ENCODE data around the gene TRERF1.

The TRERF1 gene

DNA sequence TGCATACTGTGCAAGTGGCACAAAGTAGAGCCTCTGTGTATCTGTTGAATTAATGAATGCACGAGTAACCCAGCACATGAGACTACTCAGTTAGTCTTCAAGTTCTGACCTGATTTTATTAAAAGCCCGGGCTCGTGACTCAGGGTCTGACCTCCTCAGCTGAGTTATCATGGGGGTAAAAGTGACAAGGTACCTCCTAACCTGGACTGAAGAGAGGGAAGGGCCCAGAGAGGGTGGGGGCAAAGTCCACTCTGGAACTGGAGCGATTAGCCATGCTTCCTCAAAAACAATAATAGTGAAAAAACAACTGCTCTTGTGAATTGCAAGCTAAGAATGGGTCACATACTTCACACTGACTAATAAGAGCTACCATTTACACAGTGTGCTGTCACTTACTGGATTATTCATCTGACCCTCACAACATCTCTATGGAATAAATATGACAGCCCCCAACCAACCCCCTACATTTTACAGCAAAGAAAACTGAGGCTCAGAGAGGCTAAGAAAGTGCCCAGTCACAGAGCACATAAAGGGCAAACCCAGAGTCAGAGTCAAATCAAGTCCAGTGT, 26.7 kb downstream of the TRERF1 start:
- peak; percentile 56 for DNase-seq (ENCODE audit: low spot score)

- no peak for DNase-seq (ENCODE audit: low spot score)
Measured at GRCh38 chr6:42423244-42423643, 28.5 kb downstream of the TRERF1 start.

DNA sequence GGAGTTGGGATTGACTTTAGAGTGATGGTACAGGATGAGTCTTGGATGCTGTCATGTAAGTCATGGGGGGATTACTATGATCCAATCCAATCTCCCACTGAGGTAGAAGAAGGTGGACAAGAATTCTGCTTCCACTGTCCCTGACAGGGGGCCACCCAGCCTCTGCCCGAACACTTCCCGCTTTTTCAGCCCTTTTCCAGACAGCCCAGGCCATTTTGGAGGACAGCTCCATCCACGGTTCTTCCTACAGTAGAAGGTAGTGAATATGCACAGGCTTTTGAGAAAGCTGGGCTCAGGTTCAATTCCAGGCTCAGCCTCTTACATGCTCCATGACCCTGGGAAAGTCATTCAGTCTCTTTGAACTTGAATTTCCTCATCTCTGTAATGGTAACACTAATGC, 31.0 kb downstream of the TRERF1 start:
- no peak for DNase-seq (ENCODE audit: low spot score)

GRCh38 chr6:42419490-42420280, 32.0 kb downstream of the TRERF1 start:
- no peak for DNase-seq (ENCODE audit: low spot score)

GRCh38 chr6:42418724-42419123, 33.0 kb downstream of the TRERF1 start:
- DNase-seq (ENCODE audit: low spot score): no peak

- DNase-seq (ENCODE audit: low spot score): no peak
Measured at GRCh38 chr6:42417641-42418112, 34.0 kb downstream of the TRERF1 start.

DNA sequence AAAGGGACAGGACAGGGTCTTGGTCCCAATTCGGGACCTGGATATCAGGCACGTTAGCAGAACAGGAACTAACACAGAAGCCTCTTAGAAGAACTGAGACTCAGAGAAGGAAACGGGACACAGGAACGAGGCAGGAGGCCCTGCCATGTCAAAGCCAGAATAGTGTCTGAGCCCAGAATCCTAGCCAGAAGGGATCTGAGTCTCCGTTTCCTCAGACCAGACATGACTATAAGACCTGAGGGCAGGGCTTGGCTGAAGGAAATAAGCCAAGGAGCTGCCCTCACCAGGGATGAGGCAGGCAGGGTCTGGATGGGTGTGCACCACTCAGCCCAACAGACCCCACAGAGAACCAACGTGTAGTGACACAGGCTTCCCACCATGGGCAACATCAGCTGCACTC, 40.3 kb downstream of the TRERF1 start:
- no peak for DNase-seq (ENCODE audit: low spot score)

DNA sequence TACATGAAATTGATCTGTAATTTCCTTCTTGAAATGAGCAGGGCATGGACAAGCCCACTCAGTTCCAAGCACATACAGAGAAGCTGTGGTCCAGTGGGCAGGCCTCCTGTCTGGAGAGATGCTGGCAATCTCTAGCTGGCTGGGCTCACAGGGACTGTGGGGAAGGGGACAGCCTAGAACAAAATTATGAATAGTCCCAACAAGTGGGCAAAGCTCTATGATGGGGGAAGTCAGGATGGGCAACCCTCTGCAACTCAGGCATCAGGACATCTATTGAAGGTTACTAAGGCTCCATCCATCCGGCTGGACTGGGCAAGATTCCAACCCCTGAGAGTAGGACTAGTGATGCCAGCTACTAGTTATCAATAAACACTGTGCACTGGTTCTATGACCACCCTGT, 40.9 kb downstream of the TRERF1 start:
- no peak for DNase-seq (ENCODE audit: low spot score)

DNA sequence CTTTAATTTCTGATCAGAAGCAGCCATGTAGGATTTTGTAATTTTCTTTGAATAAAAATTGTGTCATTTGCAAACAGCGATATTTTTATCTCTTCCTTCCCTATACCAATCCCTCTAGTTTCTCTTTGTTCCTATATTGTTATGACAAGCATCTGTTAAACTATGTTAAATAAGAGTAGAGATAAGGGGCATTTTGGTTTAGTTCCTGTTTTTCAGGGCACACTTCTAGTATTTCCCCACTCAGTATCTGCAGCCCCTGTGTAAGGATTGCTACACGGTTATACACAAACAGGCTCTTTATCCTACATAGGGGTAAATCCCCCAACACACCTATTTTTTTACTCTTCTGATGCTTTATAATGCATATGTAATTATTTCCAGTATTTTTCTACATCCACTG, 42.1 kb downstream of the TRERF1 start:
- no peak for DNase-seq (ENCODE audit: low spot score)

DNA sequence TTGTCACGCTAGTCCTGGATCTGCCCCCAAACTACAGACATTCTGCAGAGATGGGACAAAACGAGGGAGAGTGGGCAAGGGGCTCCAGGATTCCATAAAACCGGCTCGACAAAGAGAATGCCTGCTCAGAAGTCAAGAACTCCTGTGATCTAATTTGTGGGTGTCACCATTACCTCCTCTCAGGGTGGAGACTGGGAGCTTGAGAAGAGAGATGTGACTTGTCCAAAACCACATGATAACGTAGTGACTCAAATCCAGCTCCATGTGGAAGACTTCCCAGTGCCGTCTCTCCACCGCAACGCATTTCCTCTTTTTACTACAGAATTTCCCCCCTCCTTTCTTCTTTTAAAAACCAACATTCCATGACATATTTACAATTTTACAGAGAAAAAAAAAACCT, 44.3 kb downstream of the TRERF1 start:
- no peak for DNase-seq (ENCODE audit: low spot score)

GRCh38 chr6:42406306-42407280, 45.1 kb downstream of the TRERF1 start:
- DNase-seq (ENCODE audit: low spot score): no peak

DNA sequence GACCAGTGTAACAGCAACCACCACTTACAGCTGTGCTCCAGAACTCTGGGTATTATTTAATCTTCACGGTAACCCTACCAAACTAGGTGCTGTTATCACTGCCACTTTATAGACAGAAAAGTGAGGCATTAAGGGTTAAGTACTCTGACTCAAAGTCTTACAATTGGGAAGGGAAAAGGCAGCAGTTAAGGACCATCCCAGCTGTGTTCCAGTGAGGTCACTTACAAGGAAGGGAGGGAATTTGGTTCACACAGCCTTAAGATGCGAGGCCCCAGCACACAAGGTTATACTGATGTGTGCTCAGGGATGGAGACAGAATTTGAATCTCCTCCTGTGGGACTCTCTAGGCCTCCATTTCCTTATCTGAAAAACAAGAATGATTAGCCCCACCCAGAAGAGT, 46.7 kb downstream of the TRERF1 start:
- peak; percentile 25 for DNase-seq (ENCODE audit: low spot score)

GRCh38 chr6:42404484-42404883, 47.2 kb downstream of the TRERF1 start:
- DNase-seq (ENCODE audit: low spot score): peak; percentile 81

GRCh38 chr6:42403831-42404230, 47.9 kb downstream of the TRERF1 start:
- DNase-seq (ENCODE audit: low spot score): no peak

DNA sequence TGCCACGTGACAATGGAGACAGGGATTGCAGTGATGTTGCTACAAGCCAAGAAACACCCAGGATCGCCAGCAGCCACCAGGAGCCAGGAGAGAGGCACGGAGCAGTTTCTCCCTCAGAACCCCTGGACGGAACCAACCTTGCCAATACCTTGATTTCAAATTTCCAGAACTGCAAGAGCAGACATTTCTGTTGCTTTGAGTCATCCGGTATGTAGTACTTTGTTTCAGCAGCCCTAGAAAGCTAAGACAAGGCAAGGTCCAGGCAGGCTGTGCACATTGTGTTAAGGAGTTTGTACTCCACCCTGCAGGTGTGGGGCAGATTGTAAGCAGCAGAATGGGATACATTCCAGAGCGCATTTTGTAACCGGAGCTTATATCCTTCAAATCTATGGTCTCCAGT, 48.3 kb downstream of the TRERF1 start:
- DNase-seq (ENCODE audit: low spot score): no peak

DNA sequence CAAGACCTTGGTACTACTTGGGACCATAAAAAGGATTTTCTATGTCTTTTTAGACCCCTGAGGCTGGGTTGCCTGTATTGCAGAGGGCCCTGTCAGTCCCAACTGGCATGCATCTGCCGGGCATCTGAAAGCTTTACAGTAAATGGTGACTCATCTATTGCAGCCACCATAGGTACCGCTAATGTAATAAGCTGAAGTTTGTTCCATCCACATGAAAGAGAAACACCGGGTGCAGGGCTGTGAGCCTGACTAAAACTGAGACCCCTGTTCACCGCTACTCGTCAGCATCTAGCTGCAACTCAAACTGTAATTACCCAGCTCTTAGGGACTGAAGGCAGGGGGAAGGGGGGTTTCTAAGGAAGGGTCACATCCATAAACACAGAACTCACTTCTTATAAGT, 49.5 kb downstream of the TRERF1 start:
- DNase-seq (ENCODE audit: low spot score): no peak

DNA sequence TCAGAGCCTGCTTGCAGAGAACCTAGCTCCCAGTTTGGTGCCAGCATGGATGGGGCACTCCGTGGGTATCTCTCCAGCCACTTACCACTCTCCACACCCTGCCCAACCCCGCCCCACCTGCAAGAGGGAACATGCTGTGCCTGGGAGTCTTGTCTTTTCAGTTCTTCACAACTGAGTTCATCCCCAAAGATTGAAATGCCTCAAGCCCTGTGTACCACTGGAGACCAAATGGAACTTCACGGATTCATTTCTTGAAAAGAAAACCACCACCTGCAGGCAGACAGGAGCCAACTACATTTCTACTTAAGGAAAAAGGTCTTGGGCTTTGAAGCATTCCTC, 50.1 kb downstream of the TRERF1 start:
- no peak for DNase-seq (ENCODE audit: low spot score)

GRCh38 chr6:42400886-42401612, 50.7 kb downstream of the TRERF1 start:
- DNase-seq (ENCODE audit: low spot score): no peak

- DNase-seq (ENCODE audit: low spot score): no peak
Measured at GRCh38 chr6:42400061-42400760, 51.5 kb downstream of the TRERF1 start.

DNA sequence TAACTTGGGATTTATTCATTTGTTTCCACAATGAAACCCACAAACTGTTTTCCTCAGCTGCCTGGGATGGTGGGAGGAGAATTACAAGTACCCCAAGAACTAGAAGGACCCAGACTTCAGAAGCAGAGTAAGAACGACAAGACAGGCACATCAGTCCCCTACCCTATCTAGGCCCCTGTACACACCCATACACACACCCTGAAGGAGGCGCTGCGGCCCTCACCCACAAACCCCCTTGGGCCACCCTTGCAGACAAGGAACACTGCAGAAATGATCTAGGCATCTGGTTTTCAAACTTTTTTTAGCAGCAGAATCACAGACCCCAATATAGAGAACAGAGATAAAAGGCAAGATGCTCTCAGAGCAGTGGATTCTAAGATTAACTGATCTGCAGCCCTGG, 55.0 kb downstream of the TRERF1 start:
- no peak for DNase-seq (ENCODE audit: low spot score)

DNA sequence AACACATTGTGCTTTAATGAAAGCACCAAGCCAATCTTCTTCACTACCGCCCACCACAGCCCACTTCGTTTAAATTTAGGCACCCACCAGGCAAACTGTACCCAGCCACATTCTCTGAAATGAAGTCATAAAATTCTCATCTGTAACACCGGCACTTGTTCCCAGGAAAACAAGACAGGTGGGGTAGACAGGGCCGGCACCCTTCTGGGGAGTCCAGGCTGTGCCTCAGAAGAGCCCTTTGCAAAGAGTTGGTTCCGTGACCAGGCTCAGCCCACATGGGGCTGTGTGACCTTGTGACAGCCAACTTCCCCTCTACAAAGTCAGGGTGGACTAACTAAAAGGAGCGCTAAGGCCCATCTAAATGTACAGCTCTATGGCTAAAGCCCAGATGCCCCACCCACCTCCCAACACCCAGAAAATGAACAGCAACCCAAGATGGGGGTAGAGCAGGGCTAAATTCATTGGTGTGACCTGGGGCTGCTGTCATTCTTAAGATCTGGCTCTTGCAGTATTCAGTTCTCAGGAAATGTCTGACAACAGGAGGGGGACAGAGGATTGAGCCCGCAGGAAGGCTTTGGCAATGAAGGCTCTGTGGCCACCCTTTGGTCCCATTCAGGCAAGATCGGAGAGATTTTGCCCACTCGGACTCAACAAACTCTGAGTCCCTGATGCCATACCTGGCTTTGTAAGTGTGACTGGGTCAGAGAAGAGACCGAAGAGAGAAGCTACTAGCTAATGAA, 56.7 kb downstream of the TRERF1 start:
- DNase-seq (ENCODE audit: low spot score): no peak
